HG02588 (cell line): ENCODE results near the gene PLA2G4B.

ENCODE experiments used
- ATAC-seq: cut with Tn5 transposase; IDR thresholded peaks from one replicate; pipeline ENCODE4 v1.9.1; 2021; ENCODE audit warnings: mild to moderate bottlenecking, moderate library complexity; ENCODE audit not compliant: unreplicated experiment

PLA2G4B gene

GRCh38 chr15:41869770-41870688 is 31.4 kb downstream of the PLA2G4B start:
- no peak for ATAC-seq

DNA sequence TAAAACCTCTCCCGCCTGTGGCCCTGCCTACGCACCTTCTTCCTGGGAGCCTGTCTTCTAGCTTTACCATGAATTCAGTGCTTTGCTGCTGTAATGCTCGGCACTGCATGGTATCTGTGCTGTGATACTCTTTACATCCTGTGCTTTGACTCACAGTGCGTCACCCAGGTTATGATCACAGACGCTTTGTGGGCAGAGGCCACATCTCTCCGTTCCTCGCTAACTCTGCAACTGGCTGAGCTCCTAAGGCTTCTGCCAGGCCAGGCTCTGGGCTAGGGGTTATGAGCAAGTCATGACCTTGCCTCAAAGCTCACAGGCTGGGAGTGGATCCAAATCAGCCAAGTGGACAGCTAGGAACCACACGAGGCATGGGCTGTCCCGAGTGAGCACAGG is 32.0 kb downstream of the PLA2G4B start:
- ATAC-seq = no peak

DNA sequence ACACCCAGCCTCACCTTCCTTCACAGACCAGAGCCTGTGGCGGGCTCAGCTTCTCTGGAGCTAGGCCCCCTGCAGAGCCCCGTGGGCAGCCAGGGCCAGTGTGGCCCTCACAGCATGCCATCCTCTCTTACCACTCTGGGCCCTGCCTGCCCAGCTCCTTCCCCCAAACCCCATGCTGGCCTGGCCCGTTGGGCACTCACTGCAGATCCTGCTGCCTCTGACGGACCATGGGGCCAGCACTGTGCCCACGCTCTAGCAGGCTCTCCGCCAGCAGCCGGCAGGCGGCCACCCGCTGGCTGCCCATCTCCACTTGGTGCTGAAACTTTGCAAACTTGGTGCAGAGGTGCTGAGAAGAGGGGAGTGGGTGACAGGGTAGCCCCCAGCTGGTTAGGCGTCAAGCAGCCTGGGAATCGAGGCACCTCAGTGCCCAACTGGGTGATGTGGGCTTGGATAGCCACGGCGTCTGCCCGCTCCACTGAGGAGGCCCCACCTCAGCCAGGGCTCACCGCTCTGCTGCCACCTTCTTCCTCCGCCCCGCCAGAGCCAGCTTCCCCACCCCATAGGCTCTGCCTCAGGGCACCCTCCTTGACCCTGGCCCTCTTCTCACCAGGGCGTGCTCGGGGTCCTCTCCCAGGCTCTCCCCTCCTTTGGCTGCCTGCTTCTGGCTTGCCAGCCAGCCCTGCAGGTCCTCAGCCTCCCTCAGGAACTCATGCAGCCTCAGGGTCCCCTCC is 32.7 kb downstream of the PLA2G4B start:
- no peak for ATAC-seq

DNA sequence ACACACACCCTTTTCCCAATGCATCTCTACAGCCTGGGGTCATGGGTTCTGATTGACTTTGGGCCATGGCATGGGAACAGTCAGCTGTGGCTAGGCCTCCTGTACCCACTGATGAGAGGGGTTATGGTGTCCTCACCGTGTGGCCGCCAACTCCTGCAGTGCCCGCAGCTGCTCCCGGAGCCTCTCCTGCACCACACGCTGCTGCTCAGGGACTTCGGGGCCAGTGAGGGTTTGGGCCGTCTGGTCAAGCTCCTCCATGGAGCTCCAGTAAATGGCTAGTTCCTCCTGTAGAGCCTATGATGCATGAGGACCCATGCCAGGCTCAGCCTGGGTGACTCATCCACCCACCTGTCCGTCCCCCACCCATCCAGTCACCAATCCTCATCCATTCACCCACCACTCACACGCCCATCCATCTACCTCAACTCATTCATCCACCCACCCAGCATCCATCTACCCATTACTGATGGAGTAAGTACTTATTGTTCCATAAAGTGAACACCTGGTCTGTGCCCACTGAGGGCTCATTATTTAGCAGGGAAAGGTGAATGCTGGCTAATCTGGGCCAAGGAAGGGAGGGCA is 33.6 kb downstream of the PLA2G4B start:
- no peak for ATAC-seq

- ATAC-seq = no peak
Observed at GRCh38 chr15:41873711-41874110, 35.1 kb downstream of the PLA2G4B start.

DNA sequence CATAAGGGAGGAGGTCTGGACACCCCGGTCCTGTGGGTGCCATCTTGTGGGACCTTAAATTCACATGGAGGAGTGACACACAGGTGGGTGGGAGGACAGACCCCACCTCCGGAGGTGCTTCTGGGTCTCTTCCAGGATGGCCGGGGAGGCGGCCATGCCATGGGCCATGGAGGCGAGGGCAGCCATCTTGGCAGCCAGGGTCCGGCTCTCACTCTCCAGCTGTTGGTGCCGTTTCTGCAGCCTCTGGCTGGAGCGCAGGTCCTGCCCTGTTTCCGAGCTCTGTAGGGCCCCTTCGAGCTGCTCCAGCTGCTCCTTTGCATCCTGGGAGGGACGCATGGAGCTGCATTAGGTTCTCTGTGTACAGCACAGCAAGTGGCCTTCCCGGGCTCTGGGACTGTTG is 36.1 kb downstream of the PLA2G4B start:
- ATAC-seq = no peak

GRCh38 chr15:41876007-41876406 is 37.4 kb downstream of the PLA2G4B start:
- ATAC-seq = no peak

DNA sequence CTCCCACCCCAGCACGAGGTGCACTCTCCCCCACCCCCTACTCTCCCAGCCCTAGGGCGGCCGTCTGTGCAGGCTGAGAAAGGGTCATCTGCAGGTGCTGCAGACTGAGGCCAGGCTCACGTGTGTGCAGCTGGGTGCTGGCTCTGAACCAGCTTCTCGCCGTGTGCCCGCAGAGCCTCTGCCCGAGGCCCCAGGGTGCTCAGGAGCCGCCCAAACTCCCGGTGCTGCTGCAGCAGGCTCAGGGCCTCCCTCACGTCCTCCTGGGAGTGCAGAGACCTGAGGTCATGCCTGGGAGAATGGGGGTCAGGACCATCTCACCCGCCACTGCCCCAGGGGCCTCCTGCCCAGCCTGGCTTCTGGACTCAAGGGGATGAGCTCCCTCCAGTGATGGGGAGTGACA is 38.0 kb downstream of the PLA2G4B start:
- ATAC-seq = no peak

- no peak for ATAC-seq
Observed at GRCh38 chr15:41877631-41878354, 39.1 kb downstream of the PLA2G4B start.

- ATAC-seq = no peak
Observed at GRCh38 chr15:41878355-41878699, 39.7 kb downstream of the PLA2G4B start.

DNA sequence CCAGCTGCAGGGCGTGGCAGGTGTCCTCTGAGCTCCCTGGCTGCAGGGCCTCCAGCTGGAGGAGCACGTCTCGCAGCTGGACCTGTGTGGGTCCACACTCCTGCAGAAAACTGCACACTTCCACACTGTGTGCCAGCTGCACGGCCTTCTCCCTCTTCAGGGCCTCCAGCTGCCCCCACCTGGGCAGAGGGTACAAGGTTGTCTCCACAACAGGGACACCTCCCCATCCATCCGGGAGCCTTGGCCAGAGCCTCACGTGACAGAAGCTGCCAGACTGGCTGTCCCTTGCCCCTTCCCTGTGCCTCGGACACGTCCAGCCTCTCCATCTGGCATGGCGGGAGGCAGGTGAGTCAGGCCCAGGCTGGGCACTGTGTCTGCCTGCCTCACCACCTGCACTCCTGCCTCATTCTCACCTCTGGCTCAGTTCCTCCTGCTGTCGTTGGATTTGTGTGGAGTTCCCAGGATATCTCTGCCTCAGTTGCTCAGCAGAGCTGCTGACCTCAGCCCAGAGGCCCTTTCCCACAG is 40.7 kb downstream of the PLA2G4B start:
- ATAC-seq = no peak

GRCh38 chr15:41880156-41880877 is 41.7 kb downstream of the PLA2G4B start:
- ATAC-seq = no peak

- ATAC-seq = no peak
Observed at GRCh38 chr15:41881086-41881485, 42.4 kb downstream of the PLA2G4B start.

DNA sequence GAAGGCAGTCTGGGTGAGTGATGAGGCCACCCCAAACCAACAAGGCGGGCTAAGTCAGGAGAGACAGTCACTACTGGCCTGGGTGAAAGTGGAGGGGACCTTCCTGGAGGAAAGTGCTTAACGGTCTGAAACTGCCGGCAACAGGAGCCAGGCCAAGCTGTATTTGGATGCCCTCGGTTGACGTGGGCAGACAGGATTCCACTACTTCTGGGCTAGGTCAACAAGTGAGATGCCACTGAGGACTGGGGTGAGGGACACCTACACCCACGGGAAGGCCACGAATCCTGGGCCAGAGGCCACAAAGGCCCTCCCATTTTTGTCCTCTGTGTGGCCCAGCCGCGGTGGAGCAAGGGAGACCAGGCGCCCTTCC is 42.9 kb downstream of the PLA2G4B start:
- ATAC-seq = no peak

DNA sequence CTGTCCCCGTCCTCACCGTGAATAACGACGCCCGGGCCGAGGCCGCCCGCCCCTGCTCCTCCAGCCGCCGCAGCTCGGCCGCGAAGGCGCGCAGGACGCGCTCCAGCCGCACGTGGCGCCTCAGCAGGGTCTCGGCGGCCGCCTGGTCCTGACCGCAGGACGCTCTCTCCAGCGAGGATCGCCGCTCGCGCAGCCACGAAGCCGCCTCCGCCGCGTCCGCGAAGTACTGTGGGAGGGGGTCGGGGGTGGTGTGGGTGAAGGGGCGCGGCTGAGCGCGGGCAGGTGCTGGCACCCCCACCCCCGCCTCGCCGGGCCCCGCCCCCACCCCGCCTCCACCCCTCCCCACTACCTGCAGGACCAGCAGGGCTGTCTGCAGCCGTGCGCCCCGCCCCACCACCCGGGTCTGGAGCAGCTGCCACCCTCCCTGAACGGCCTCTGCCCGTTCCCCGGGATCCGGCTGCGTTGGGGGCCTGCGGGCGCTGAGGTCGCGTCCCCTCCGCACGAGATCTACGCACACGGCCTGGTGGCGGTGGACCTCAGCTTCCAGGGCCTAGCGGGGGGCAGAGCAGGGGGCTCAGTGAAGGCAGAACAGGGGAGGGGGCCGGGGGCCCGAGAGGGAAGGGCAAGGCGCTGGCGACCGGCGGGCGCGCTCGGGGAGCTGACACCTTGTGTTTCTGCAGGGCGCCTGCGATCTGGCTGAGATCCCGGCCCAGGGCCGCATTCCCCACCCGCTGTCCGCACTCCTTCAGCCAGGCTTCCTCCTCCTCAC is 43.5 kb downstream of the PLA2G4B start:
- no peak for ATAC-seq

DNA sequence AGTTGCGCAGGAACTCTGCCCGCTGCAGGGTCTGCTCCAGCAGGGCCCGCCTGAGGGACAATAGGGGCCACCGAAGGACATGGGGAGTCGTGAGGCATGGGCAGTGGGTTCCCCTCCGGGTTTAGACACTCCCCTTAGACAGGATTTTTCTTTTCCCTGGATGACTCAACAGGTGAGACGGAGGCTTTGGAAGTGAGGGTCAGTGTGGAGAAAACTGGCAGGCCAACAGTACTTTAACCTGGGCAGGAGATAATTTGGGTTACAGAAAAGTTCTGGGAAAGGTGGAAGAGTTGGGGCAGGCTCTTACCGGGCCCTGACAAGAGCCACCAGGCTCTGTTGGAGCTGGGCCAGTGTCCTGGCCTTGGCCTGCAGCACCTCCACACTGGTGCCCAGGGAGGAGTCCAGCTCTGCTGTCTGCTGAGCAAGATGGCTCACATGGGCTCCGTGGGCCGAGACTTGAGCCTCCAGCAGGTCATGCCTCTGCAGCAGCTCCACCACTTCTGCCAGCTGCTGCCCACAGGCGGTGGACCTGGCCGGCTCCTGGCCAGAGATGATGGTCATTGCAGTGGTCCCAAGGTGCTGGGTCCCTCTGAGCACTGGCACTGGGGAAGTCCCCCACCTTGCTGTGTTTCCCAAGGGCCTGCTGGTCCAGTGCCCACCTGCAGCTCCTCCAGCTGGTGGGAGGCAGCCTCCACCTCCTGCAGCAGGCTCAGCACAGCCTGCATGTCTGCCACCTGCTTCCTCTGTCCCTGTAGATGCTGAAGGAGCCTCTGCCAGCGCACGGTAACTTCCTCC is 44.2 kb downstream of the PLA2G4B start:
- ATAC-seq = no peak

GRCh38 chr15:41883484-41883825 is 44.8 kb downstream of the PLA2G4B start:
- no peak for ATAC-seq

DNA sequence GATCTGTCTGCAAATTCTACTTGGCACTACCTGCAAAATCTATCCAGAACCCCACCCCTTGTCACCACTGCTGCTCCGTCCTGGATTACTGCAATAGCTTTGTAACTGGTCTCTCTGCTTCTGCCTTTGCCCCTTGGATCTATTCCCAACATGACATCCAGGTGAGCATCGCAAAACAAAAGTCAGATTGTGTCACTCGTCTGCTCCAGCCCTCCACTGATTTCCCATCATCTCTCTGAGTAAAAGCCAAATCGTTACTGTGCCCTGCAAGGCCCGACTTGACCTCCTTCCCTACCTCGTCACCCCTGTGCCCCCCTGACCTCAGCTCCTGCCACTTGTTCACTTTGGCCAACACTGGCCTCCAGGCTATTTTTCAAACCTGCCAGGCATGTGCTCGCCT is 45.8 kb downstream of the PLA2G4B start:
- ATAC-seq = no peak

- ATAC-seq = no peak
Observed at GRCh38 chr15:41885321-41885720, 46.7 kb downstream of the PLA2G4B start.
